GDM1 (cell line): ENCODE data around the gene DMD.
"Not testable (repeated sequence)": the region's sequence is repeated elsewhere in the genome, so short reads cannot be mapped to it uniquely, and the experiment has no call there.

Source experiments
- DNase-seq: peaks from one replicate; lab custom pipeline; 2025; lab: John Stamatoyannopoulos, UW

Gene DMD

GRCh38 chrX:33211356-33212260 is at the start of gene DMD:
TSS of gene DMD (minus strand) at chrX:33211549. CDS start at chrX:33211312, 237 bp downstream.
- DNase-seq: no peak

- DNase-seq: no peak
Measured at GRCh38 chrX:33252306-33252825, 41.0 kb upstream of the DMD start.

DNA sequence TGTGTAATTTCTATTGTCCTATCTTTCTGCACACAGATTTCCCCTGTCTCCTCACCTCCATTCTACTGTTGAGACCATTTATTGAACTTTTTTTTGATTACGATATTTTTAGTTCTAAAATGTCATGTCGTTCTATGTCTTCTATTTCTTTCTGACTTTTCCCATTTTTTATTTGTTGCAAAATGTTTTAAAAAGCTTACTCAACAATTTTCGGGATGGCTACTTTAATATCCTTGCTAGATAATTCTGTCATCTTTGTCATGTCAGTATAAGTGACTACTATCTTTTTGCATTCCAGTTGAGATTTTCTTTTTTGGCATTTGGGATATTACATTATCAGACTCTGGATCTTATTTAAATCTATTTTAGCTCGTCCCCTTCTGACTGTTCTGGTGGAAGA is 7.5 kb upstream of the DMD start:
- DNase-seq: no peak

DNA sequence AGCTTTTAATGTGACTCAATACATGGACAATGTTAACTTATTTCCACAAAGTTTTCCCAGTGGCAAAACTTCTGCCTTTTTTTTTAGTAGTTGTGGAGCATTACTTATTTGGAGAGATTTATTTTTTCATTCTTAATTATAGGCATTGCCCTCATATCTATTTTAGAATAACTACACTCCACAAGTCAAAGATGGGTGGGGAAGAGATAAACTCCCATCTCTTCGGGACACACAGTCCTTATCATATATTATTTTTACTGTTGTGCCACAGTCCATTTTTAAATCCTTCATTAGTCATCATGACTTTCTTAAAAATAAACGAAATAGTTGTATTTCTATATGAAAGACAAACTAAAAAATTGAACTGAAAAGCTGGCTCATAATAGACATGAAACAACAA is 1.2 kb downstream of the DMD start:
- DNase-seq: no peak

- no peak for DNase-seq
Measured at GRCh38 chrX:33207056-33207455, 4.3 kb downstream of the DMD start.

DNA sequence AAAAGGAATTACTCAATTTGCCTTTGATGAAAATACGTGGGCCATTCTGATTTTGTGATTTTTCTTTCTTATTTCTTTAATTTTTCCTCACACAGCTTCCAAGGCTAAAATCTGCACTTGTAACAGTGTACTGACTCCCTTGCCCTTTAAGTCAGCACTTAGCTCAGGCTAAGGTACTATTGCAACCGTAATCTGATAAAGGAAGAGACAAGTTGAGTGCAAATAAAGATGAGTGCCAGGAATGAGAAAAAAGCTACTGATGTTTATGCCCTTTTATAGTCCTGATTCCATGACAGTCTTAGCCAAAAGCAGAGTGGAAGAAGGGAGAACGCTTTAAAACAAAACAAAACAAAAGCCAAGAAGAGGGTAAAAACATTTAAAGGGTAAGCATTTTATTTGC is 6.0 kb downstream of the DMD start:
- DNase-seq: no peak

- no peak for DNase-seq
Measured at GRCh38 chrX:33204889-33205288, 6.5 kb downstream of the DMD start.

GRCh38 chrX:33198561-33199279 is 12.6 kb downstream of the DMD start:
- no peak for DNase-seq

GRCh38 chrX:33195698-33196097 is 15.7 kb downstream of the DMD start:
- DNase-seq: no peak

DNA sequence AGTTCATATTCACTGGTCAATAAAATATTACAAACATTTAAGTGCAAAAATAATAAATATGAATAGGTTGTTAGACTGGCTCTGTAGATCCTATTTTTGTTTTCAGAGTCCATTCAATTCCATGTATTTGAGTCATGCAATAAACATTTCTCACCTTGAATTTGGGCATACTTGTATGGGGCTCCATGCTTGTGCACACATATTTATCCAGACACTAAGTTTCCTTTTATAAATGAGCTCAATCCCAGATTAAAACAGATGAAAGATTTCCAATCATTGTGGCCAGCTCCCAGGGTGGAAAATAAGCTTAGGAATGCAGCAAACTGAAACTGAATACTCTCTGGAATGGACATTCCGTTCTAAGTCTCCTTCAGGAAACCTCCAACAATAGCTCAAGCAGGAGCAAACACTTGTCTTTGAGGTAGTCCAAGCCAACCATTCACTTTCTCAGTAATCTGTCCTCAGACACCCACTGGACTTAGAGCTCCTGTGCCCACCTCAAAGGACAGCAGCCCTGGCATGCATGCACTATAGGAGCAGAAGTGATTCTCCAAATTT is 16.4 kb downstream of the DMD start:
- no peak for DNase-seq

DNA sequence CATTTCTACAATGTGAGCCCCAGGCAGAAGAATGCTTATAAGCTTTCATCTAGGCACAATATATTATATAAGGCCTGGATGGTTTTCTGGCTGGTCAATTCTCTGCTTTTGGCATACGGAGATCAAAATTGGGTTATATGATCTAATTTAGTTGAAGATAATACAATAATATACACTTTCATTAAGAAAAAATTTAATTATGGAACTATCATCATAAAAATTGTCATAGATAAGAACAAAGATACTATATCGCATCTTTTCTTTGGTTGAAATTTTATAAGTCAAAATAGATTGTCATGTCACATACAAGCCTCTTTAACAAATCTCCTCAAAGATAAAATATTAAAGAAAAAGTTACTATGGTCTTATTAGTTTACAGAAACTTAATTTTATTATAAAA is 17.1 kb downstream of the DMD start:
- no peak for DNase-seq

DNA sequence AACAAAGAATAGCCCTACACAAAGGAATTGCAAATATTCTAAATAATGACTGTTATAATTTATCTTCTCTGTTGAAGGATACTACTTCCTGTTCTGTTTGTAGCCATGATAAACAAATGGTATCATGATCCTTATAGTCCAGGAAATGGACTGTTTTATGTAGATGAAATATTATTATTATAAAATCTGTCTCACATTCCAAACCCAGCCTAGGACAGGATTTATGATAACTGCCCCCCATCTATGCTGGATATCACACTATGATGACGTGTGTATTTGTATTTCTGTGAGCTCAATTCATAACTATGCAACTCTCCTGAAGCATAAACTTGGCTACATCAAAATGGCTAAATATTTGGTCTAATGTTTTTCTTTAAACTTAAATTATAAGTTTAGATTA is 21.3 kb downstream of the DMD start:
- DNase-seq: no peak

DNA sequence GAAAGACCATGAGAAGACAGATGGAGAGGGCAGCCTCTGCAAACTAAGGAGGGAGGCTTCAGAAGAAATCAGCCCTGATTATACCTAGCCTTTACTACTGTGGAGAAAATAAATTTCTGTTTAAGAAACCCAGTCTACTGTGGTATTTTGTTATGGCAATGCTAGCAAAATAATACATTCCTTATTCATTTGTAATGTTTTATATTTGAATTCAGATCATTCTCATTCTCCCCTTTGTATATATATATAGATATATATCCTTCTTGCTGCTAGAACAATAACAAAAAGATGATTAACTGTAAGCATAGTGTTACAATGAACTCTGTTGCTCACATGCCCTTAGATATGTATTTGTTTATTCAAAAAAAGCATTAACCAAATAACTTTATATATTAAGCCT is 22.5 kb downstream of the DMD start:
- no peak for DNase-seq

- no peak for DNase-seq
Measured at GRCh38 chrX:33188286-33188685, 23.1 kb downstream of the DMD start.

GRCh38 chrX:33184803-33185202 is 26.5 kb downstream of the DMD start:
- DNase-seq: not testable (repeated sequence)

DNA sequence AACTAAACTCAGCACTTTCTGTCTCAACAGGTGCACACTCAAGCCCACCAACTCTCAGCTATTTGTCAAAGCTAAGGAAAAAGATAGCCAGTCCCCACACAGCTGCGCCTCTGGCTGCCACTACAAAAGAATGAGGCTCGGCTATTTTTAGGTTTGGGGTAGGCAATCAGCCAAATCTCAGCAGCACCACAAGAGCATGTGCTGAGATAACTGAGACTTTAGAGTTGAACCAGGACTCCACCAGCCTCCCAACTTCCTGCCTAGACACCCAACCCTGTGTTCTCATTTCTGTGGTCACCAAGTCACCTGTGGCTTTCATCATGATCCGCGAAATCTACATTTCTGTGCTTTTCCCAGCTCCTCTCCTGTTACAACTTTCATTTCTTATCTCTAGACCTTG is 28.0 kb downstream of the DMD start:
- no peak for DNase-seq

DNA sequence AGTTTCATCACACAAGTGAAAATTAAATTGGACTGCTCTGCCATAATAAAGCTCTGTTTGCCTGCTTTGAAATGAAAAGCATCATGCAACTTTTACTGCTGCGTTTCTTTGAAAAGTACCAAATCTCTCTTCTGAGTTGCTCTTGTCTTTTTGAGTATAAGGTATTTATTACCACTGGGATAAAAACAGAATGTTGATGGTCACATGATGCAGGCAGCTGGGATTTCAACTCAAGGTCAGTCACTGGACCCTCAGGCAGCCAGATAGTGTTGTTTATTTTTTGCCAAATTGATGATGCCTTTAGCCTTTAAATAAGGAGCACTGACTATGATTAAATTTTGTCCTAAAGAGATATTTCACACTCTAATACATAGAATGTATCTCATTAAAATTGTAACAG is 32.7 kb downstream of the DMD start:
- no peak for DNase-seq

GRCh38 chrX:33178218-33178617 is 33.1 kb downstream of the DMD start:
- DNase-seq: no peak

GRCh38 chrX:33175201-33175600 is 36.1 kb downstream of the DMD start:
- DNase-seq: no peak

GRCh38 chrX:33171041-33171440 is 40.3 kb downstream of the DMD start:
- DNase-seq: no peak

GRCh38 chrX:33161829-33162228 is 49.5 kb downstream of the DMD start:
- DNase-seq: no peak

- DNase-seq: no peak
Measured at GRCh38 chrX:33160273-33160672, 51.1 kb downstream of the DMD start.
